Measurements from ENCODE around the gene AVPI1.

AVPI1 gene, protein sequence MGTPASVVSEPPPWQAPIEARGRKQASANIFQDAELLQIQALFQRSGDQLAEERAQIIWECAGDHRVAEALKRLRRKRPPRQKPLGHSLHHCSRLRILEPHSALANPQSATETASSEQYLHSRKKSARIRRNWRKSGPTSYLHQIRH

DNA sequence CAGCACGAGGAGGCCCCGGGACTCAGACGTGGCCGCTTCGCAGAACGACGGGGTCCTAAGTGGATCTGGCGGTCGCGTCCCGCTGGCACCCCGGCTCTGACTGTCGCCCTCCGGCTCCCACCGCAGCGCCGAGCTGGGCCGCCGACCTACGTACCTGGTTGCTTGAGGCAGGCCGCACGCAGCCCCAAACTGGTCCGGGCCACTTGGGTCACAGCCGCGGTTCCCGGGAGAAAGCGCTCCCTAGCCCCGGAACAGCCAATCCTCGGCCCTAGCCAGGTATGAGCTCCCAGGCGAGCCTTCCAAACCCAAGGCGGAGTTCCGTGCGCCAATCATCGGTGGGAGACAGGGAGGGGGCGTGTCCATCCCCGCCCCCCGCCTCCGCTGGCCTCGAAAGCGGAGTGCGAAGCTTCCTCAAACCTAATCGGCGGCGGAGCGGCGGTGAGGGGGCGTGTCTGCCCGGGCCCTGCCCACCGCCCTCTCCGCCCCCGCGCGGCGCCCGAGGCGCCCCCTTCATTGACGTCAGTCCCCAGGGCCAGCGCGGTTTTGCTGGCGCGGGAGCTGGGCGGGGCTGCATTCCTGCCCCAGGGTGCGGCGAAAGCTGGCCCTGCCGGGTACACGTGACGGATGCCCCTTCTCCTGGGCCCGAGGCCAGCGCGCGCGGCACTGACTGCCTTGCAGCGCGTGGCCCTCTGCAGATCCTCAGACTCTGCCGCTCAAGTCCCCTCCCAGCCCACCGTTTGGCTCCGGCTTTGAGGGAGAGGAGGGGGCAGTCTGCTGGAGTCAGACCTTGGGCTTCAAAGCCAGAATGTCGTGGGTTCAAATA lies at the start of gene AVPI1:
Gene AVPI1, minus strand, starts transcription at position 280 of the 823 bp plus-strand sequence. CDS start 7,336 bp downstream, outside the sequence.
- peak; percentile 91 to 94 for DNase-seq (ENCODE audit: low read depth in 2 of 2)

DNA sequence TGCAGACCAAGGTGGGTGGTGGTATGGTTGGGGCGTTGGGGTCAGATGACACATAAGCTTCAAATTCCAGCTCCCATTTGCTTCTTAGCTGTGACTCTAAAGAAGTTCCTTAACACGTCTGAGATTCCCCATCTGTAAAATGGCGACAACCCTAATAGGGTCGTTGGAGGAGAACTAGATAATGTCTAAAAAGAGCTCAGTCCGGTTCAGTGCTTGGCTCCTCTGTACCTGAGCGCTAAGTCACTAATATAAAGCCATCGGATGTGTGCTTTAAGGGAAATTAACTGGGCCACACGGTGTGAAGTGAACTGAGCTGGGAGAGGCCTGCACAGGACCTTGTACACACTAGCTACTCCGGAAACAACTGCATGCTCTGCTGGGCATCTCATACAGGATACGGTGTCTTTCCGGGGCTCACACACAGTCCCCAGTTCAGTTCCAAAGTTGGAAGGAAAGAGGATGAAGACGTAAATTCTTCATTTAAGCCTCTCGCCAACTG lies 49.4 kb upstream of the AVPI1 start:
- no peak for DNase-seq (ENCODE audit: low read depth in 2 of 2)

DNA sequence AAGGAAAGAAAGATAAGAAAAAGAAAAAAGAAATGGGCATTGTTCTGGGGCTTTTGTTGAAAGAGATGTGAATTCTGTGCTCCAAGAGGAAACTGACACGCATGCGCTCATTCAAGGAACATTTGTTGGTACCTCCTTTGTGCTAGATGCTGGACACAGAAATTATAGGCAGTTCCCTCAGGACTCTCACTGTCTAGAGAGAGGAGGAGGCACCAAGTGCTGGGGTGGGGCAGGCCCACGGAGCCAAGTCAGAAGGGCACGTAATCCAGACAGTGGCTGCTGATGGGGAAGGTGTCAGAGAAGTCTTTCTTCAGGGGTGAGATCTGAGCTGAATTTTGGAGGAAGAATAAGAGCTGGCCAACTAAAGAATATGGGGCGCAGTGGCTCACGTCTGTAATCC lies 47.0 kb upstream of the AVPI1 start:
- no peak for DNase-seq (ENCODE audit: low read depth in 2 of 2)

DNA sequence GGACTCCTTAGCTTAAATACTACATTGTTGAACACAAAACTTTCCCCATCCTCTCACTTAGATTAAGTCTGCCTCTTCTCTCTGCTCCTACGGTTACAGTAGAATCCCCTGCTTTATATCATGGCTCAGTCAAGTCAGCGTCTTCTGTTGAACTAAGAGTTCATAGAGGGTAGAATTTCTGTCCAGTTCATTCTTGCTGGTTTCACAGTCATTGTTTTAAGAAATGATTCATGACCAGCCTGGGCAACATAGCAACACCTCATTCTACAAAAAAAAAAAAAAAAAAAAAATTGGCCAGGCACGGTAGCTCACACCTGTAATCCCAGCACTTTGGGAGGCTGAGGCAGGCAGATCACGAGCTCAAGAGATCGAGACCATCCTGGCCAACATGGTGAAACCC lies 46.2 kb upstream of the AVPI1 start:
- DNase-seq (ENCODE audit: low read depth in 2 of 2), result no peak

DNA sequence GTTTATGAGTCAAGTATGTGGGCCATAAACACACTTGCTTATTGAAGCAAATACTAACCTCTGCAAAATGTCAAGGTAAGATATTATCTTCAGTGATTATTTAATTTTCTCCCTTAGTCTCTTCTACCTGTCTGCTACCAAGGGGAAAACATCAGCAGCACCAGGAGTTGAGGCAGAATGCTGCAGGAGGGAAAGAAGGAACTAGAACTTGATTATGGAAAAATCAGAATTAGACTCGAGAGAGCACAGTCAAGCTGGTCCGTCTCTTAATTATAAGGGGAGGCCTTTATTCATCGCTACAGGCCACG lies 45.0 kb upstream of the AVPI1 start:
- no peak for DNase-seq (ENCODE audit: low read depth in 2 of 2)

DNA sequence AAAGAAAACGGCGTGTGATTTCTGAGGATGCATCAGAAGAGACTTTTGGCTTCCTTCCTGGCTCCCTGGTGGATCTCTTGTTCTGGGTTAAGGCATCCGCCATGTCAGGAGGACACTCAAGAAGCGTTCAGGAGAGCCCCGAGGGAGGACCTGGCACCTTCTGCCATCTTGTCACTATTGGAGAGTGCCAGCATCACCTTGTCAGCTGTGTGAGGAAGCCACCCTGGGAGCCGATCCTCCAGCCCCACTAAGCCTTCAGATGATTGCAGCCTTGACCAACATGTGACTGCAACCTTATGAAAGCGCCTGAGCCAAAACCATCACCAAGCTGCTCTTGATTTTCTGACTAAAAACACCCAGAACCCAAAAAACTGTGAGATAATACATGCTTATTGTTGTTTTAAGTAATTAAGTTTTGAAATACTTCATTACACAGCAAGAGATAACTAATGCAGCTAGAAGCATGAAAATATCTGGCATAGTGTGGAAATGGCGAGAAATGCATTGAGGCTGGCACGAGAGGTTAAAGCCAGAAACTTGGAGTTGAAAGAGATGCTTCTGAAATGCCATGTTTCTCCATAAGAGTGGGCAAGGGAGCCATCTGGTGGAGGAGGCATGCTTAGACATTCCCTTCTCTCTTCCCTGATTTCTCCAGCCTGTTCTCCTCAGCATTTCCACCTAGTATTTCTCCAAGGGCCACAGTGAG lies 44.5 kb upstream of the AVPI1 start:
- peak; percentile 28 to 34 for DNase-seq (ENCODE audit: low read depth in 2 of 2)

DNA sequence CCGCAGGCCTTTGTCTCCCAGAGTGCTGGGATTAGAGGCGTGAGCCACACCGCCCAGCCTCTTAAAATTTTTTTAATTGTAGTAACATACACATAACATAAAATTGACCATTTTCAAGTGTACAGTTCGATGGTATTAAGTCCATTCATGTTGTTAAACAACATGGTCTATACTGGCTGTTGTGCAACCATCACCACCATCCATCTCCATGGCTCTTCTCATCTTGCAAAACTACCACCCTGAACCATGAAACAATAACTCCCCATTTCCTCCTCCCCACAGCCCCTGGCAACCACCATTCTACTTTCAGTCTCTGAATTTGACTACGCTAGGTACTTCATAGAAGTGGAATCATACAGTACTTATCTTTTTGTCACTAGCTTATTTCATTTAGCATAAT lies 42.0 kb upstream of the AVPI1 start:
- no peak for DNase-seq (ENCODE audit: low read depth in 2 of 2)

DNA sequence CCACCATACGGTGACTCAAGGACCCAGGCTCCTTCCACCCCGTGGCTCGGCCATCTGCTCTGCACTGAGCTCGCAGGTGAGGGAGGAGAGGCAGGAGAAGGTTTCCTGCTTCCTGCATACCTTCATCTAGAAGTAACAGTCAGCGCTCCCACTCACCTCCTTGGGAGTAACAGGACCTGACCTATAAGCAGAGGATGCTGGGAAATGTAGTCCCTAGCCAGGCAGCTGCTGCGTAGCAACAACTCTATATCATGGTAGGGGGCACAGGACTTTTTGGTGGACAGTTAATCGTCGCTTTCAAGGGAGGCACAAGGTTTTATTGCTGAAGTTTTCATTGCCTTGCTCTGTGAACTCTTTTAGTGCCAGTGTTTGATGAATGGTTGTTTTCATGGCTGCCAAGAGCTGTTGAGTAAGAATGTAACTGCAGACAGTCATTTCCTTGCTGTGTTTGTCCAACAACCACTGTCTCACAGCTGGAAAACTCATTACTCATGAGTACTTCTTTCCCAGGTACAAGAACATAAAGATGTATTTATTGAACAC lies 39.7 kb upstream of the AVPI1 start:
- no peak for DNase-seq (ENCODE audit: low read depth in 2 of 2)

DNA sequence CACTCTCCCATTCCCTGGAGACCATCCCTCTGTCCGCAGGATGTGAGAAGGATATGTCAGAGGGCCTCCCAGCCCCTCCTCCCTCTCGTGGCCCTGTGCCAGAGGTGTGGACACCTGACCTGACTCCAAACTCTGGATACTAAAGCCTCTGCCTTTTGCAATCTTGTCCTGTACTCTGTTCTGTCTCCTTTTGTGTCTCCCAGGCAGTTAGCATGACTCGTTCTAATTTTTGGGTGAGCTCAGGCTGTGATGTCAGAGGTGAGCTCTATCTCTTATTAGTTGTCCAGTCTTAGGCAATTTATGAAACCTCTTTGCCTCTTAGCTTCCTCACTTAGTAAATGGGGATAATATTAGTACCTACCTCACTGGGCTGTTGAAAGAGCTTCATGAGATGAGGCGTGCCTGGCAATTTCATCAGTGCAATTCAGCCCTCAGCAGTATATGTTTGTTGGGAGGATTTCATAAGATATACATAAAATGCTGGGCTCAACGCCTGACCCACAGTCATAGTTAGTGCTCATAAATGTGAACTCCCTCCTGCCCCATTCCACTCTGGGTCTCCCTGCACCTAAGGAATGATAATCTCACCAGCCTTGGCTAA lies 37.4 kb upstream of the AVPI1 start:
- no peak for DNase-seq (ENCODE audit: low read depth in 2 of 2)

DNA sequence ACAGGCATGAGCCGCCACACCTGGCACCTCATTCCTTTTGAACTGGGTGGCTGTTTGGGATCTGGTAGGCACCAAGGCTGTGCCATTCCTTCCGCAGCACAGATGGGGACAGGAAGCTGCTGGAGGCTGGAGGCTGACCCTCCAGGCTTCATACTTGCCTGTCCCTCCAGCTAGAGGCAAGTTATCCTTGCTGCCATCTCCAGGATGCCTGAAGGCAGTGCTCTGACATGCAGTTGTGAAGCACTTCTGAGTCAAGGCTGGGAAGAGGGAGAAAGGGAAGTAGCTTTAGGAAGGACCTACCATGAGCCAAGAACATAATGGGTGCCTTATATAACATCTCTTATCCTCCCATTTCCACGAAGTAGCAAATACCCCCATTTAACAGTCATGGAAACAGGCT lies 36.0 kb upstream of the AVPI1 start:
- DNase-seq (ENCODE audit: low read depth in 2 of 2), result no peak

DNA sequence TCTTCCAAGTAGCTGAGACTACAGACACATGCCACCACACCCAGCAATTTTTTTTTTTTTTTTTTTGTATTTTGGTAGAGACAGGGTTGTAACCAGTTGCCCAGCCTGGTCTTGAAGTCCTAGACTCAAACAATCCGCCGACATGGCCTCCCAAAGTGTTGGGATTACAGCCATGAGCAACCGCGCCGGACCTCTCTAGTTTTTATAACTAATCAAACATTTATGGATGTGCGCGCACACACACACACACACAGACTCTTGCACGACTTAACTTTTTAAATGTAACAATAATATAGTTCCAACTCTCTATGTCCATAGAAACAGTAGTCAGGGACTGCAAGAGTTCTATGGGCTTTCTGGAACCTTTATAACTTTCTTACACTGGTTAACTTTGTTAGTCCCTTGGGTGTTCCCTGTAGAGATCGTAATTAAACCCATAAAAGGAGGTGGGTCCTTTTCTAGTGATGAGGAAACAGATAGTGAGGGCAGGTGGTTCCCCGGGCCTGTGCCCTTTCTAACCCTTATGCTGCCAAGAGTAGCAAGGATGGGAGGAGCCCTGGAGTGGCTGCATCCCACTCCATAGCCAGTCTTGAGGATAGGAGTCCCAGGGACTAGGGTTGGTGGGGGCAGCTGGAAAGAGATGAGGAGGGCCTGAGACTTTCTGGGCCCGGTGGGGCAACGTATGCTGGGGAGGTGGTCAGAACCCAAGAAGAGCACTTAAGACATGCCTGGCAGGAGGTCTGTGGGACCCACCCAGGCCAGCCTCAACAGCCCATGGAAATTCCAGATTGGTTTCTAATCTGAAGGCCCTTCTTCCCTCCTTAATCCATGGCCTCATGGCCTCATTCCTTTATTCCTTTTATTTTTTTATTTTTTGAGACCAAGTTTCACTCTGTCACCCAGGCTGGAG lies 35.1 kb upstream of the AVPI1 start:
- DNase-seq (ENCODE audit: low read depth in 2 of 2), result no peak

DNA sequence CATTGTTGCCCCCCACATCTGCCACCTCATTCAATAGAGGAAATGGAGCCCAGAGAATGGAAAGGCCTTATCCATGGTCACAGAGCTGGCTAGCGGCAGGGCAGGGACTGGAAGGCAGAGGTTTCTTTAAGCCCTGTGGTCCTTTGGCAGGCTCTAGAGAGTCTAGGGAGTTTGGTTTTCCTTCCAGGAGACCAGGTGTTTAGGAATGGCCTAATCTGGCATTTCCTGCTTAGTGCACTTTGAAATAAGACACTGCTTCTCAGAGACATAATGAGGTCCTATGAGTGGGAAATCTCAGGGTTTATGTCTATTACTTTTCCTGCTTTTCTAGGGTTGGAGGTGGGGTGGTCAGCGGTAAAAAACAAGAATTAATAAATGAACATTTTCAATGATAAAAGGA lies 32.6 kb upstream of the AVPI1 start:
- no peak for DNase-seq (ENCODE audit: low read depth in 2 of 2)

DNA sequence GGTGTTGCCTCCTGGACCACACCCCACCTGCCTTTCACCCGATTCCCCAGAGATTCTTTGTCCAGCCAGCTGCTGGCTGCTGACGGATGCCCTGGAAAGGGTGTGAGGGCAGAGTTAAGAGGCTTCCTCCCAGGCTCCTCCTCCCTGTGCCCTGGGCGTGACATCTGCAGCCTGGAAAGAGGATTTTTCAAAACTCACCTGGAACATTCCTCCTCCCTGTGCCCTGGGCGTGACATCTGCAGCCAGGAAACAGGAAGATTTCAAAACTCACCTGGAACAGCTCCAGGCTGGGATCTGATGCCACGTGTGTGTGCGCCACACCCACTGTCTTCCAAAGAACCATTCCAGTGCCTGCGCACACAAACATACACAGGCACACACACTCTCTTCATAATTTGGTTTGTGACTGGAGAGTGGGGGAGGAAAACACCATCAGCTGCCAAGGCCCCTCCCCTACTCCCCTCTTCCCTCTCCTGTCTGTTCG lies 31.7 kb upstream of the AVPI1 start:
- no peak for DNase-seq (ENCODE audit: low read depth in 2 of 2)

DNA sequence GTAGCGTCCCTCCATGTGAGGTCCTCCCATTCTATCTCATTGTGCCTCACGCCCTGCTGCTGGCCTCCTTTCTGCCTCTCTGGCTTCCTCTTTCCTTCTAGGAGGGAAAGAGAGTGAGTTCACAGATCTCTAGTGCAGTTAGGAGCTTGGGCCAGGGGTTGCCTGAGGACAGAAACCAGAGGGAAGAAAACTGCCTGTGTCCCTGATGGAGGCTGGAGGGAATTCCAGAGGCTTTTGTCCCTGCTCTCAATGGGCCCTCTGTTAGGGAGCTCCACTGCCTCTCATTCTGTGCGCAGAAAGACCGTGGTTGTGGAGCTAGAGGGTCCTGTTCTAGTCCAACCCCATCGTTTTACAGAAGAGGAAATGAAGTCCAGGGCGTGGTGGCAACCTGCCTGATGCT lies 31.1 kb upstream of the AVPI1 start:
- no peak for DNase-seq (ENCODE audit: low read depth in 2 of 2)

DNA sequence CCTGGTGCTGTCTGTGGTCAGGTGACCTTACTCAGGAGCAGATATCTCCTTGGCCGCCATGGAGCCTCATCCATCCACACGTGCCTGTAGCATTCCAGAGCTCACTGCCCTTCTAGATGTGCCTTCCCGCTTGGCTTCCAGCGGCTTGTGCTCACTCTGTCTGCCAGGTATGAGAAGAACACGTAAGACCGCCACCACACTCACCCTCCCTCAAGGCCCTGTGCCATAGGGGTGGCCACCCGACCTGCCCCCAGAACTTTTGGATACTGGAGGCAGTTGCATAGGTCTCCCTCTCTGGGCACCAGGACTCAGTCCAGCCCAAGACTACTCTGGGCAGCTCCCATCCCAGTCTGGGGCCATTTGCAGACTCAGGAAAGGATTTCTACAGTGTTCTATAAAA lies 30.6 kb upstream of the AVPI1 start:
- no peak for DNase-seq (ENCODE audit: low read depth in 2 of 2)

DNA sequence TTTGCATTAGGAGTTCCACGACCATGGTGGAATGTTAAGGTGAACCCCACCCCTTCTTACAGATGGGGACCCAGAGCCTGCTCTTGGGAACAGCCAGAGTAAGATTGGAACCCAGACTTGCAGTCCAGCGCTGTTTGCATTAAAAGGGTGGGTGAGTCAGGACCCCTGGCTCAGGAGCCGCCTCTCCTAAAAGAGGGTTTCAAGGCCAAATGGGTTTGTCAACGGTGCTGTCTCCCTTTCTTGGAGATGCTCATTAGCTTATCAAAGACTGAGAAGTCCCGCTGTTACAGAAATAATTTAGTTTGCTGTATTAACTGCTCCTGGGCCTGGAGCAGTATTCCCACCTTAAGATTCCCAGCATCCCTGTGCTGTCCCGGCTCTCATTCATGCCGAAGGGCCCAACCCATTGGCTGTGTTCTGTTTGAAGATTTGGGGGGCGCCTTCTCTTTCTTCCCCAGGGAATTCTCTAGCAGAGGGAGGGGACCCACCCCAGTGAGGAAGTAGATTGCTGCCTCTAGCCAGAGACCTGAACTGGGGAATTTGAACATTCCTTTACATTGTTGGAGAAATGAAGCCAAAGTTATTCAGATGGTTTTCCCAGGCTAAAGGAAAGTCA lies 28.3 kb upstream of the AVPI1 start:
- DNase-seq (ENCODE audit: low read depth in 2 of 2), result no peak

DNA sequence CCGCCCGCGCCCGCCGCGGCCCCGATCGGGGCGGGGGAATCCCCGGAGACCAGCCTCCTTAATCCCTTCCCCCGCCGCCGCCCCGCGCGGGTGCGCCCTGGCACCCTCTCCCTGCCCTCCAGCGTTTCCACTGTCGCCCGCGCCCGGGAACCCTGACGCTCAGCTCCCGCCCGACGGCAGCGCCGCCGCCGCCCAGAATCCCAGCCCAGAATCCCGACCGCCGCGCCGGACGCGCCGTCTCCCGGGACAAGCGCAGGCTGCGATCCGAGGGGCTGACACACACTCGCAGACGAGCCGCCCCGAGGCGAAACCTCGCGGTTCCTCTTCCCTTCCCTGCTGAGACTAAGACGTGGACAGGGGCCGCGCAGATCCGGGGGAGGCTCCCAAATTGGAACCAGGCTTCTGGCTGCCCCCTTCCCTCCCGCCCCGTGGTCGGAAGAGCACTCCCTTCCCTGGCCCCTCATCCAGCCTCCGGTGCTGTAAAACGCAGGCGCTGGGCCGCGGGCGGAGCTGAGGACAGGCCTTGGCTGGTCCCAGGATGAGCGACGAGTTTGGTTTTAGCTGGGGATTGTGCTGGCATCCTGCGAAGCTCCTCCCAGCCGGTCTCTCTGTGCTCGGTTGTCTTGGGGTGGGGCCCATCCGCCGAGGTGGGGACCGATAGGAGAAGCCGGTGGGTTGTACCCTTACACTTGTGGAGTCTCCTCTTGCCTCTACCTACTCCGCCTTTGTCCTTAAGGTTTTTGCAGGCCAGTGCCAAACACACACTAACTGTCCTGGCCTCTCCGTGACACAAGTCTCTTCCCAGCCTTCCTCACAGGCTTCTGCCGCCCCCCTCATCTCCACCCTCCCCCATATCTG lies 27.6 kb upstream of the AVPI1 start:
- DNase-seq (ENCODE audit: low read depth in 2 of 2), result peak in 1 of 2 donors; percentile 22

DNA sequence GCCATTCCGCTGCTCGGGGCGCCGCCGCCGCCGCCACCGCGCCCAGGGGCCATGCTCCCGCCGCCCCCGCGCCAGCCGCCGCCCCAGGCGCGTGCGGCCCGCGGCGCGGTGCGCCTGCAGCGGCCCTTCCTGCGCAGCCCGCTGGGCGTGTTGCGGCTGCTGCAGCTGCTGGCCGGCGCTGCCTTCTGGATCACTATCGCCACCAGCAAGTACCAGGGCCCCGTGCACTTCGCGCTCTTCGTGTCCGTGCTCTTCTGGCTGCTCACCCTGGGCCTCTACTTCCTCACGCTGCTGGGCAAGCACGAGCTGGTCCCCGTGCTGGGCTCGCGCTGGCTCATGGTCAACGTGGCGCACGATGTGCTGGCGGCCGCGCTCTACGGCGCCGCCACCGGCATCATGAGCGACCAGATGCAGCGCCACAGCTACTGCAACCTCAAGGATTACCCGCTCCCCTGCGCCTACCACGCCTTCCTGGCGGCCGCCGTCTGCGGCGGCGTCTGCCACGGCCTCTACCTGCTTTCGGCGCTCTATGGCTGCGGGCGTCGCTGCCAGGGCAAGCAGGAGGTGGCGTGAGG lies 26.9 kb upstream of the AVPI1 start:
- no peak for DNase-seq (ENCODE audit: low read depth in 2 of 2)

DNA sequence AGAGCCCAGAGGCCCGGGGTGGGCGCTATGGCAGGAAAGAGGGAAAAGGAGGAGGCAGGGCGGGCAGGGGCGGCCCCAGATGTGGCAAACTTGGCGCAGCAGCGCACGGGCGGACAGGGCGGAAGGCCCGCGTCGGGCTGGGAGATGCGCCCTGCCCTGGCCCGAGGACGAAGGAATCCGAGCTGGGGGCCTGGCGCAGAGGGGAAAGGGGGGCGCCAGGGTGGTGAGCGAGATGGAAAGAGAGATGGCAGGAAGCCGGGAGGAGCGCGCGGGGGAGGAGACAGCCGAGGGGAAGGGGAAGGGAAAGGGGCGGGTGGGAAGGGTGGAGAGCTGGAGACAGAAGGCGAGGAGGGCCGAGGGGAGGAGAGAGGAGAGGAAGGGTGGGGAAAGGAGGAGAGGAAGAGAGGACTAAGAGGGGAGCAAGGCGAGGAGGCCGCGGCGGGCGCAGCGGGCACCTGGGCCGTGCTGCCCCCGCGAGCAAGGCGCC lies 26.3 kb upstream of the AVPI1 start, which contains the start of gene MARVELD1:
Gene MARVELD1, plus strand, starts transcription at position 392 of the 487 bp plus-strand sequence. CDS start 147 bp downstream, outside the sequence.
- no peak for DNase-seq (ENCODE audit: low read depth in 2 of 2)
